ENCODE measurements around the gene MCM9.

Gene MCM9

DNA sequence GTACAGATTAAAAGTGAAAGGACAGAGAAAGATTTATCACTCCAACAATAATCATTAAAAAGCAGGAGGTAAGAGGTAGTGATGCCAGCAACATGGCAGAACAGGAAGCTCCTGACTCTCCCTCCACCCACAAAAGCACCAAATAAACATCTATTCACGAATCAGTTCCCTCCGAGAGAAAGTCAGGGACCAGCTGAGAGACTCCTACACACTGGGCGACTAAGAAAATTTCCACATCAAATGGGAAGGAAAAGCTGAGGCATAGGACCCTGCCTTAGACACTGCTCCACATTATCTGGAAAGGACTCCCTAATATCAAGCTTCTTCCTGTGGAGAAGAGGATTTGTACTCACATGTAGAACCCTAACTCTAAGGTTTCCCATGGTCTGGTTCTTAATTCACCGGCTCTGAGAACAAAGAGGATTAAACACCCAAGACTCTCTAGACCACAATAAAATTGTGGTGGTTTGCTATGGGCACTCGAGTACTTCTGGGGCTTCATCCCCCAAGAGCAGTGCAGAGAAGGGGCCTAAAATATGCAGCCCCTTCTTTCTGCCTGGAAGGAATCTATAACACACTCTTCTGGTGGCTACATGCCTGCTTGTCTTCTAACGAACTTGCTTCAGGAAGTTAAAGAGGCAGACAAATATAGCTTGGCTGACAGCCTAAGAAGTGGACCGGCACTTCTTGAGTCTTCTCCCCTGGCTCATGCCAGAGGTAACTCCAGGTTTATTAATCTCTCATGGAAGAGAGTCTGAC is 70.4 kb downstream of the MCM9 start:
- Histone ChIP-seq H3K27me3 (ENCODE audit: insufficient read depth, low read length) (no peaks in the 10 kb centered on the region), H3K4me1 (ENCODE audit: insufficient read depth, low read length, severe bottlenecking) (peaks cover 22% of the 10 kb centered on the region), H2AFZ (ENCODE audit: low read length) (no peak overlapping the region), H4K20me1 (ENCODE audit: insufficient read depth, low read length) (no peaks in the 10 kb centered on the region), H3K9me3 (ENCODE audit: low read length) (no peaks in the 10 kb centered on the region), H3K79me2 (ENCODE audit: insufficient read depth, low read length) (peaks cover 16% of the 10 kb centered on the region), H3F3A (ENCODE audit: insufficient read depth, low read length) (no peaks in the 10 kb centered on the region), H3K27ac (ENCODE audit: low read depth, low read length, poor library complexity, severe bottlenecking) (peak overlapping the region; percentile 49), H3K9me2 (ENCODE audit: low read depth, low read length) (no peaks in the 10 kb centered on the region), H3K4me3 (ENCODE audit: low read depth, low read length, poor library complexity, severe bottlenecking) (peak overlapping the region; percentile 49), H3K9ac (ENCODE audit: low read length) (peak overlapping the region; percentile 52; the same call in 1 of the 2 replicates), H3K36me3 (ENCODE audit: insufficient read depth, low read length) (peaks cover 10% of the 10 kb centered on the region), H3K4me2 (ENCODE audit: low read length) (peak overlapping the region; percentile 76)
- TF ChIP-seq, protein P1, sequence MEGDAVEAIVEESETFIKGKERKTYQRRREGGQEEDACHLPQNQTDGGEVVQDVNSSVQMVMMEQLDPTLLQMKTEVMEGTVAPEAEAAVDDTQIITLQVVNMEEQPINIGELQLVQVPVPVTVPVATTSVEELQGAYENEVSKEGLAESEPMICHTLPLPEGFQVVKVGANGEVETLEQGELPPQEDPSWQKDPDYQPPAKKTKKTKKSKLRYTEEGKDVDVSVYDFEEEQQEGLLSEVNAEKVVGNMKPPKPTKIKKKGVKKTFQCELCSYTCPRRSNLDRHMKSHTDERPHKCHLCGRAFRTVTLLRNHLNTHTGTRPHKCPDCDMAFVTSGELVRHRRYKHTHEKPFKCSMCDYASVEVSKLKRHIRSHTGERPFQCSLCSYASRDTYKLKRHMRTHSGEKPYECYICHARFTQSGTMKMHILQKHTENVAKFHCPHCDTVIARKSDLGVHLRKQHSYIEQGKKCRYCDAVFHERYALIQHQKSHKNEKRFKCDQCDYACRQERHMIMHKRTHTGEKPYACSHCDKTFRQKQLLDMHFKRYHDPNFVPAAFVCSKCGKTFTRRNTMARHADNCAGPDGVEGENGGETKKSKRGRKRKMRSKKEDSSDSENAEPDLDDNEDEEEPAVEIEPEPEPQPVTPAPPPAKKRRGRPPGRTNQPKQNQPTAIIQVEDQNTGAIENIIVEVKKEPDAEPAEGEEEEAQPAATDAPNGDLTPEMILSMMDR (IDR thresholded peaks at IDR 0.05; ENCODE audit: low read length), result no peak
- no peak for TF ChIP-seq EZH2 (IDR thresholded peaks at IDR 0.05; ENCODE audit: borderline replicate concordance, low read length)

- Histone ChIP-seq H3F3A (ENCODE audit: insufficient read depth, low read length) (no peaks in the 10 kb centered on the region), H4K20me1 (ENCODE audit: insufficient read depth, low read length) (no peaks in the 10 kb centered on the region), H3K36me3 (ENCODE audit: insufficient read depth, low read length) (peaks cover 10% of the 10 kb centered on the region), H3K9me2 (ENCODE audit: low read depth, low read length) (no peaks in the 10 kb centered on the region), H3K27ac (ENCODE audit: low read depth, low read length, poor library complexity, severe bottlenecking) (no peak overlapping the region), H3K4me3 (ENCODE audit: low read depth, low read length, poor library complexity, severe bottlenecking) (no peak overlapping the region), H3K4me2 (ENCODE audit: low read length) (no peak overlapping the region), H3K4me1 (ENCODE audit: insufficient read depth, low read length, severe bottlenecking) (peaks cover 22% of the 10 kb centered on the region), H3K9me3 (ENCODE audit: low read length) (peaks cover 5% of the 10 kb centered on the region), H3K79me2 (ENCODE audit: insufficient read depth, low read length) (peaks cover 19% of the 10 kb centered on the region), H3K9ac (ENCODE audit: low read length) (no peak overlapping the region), H2AFZ (ENCODE audit: low read length) (no peak overlapping the region), H3K27me3 (ENCODE audit: insufficient read depth, low read length) (no peaks in the 10 kb centered on the region)
- TF ChIP-seq EZH2 (IDR thresholded peaks at IDR 0.05; ENCODE audit: borderline replicate concordance, low read length), result no peak
- TF ChIP-seq, protein P1 (IDR thresholded peaks at IDR 0.05; ENCODE audit: low read length), result no peak
These were observed 72.5 kb downstream of the MCM9 start for GRCh38 chr6:118862443-118862842.

DNA sequence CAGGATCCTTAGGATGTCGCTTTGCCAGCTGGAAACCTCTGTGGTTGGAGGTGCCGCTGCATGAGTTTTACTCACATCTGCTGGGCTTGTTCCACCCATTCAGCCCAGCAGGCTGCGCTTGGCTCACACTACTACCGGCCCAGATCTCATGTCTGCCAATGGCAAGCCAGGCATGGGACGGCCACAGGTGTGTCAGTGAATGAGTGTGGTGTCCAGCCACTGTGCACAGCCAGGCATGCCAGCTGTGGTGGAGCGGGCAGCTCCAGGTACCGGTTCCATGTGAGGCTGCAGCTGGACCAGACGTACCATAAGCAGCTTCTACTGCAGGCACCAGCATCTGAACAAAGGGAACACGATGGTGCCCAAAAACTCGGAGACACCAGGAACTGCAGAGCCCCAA is 74.1 kb downstream of the MCM9 start:
- Histone ChIP-seq H3K9me3 (ENCODE audit: low read length) (peaks cover 5% of the 10 kb centered on the region), H3K9ac (ENCODE audit: low read length) (no peak overlapping the region), H3K27me3 (ENCODE audit: insufficient read depth, low read length) (no peaks in the 10 kb centered on the region), H3K4me2 (ENCODE audit: low read length) (no peak overlapping the region), H3K27ac (ENCODE audit: low read depth, low read length, poor library complexity, severe bottlenecking) (no peak overlapping the region), H3F3A (ENCODE audit: insufficient read depth, low read length) (no peaks in the 10 kb centered on the region), H2AFZ (ENCODE audit: low read length) (no peak overlapping the region), H3K79me2 (ENCODE audit: insufficient read depth, low read length) (peaks cover 23% of the 10 kb centered on the region), H3K4me3 (ENCODE audit: low read depth, low read length, poor library complexity, severe bottlenecking) (no peak overlapping the region), H3K36me3 (ENCODE audit: insufficient read depth, low read length) (peaks cover 10% of the 10 kb centered on the region), H3K4me1 (ENCODE audit: insufficient read depth, low read length, severe bottlenecking) (peaks cover 22% of the 10 kb centered on the region), H4K20me1 (ENCODE audit: insufficient read depth, low read length) (no peaks in the 10 kb centered on the region), H3K9me2 (ENCODE audit: low read depth, low read length) (no peaks in the 10 kb centered on the region)
- TF ChIP-seq EZH2 (IDR thresholded peaks at IDR 0.05; ENCODE audit: borderline replicate concordance, low read length), result no peak
- TF ChIP-seq, protein P1 (IDR thresholded peaks at IDR 0.05; ENCODE audit: low read length), result no peak
